CD4-positive, alpha-beta T cell treated with Interleukin-17A for 4 hours (primary cell): ENCODE measurements around the gene GNAQ.
"Not testable (repeated sequence)": the region's sequence is repeated elsewhere in the genome, so short reads cannot be mapped to it uniquely, and the experiment has no call there.

Source experiments
- DNase-seq: peaks from one replicate; pipeline ENCODE4 v3.0.0-alpha.2; 2020; ENCODE audit warnings: mixed read lengths

Gene GNAQ

GRCh38 chr9:77865385-77866047, 166.1 kb downstream of the GNAQ start:
- no peak for DNase-seq

- no peak for DNase-seq
Observed at GRCh38 chr9:77864211-77864889, 167.3 kb downstream of the GNAQ start.

GRCh38 chr9:77863638-77864037, 168.0 kb downstream of the GNAQ start:
- DNase-seq, result not testable (repeated sequence)

- DNase-seq, result not testable (repeated sequence)
Observed at GRCh38 chr9:77860953-77861352, 170.7 kb downstream of the GNAQ start.

GRCh38 chr9:77857513-77858259, 173.9 kb downstream of the GNAQ start:
- DNase-seq, result no peak

GRCh38 chr9:77856615-77857014, 175.0 kb downstream of the GNAQ start:
- DNase-seq, result no peak

- no peak for DNase-seq
Observed at GRCh38 chr9:77854916-77855311, 176.7 kb downstream of the GNAQ start.

GRCh38 chr9:77854258-77854915, 177.2 kb downstream of the GNAQ start:
- no peak for DNase-seq

- DNase-seq, result no peak
Observed at GRCh38 chr9:77853716-77854115, 177.9 kb downstream of the GNAQ start.

GRCh38 chr9:77851882-77852595, 179.6 kb downstream of the GNAQ start:
- DNase-seq, result no peak

GRCh38 chr9:77848897-77849296, 182.7 kb downstream of the GNAQ start:
- no peak for DNase-seq

GRCh38 chr9:77848404-77848803, 183.2 kb downstream of the GNAQ start:
- DNase-seq, result no peak

- no peak for DNase-seq
Observed at GRCh38 chr9:77847626-77848025, 184.0 kb downstream of the GNAQ start.

- DNase-seq, result no peak
Observed at GRCh38 chr9:77847059-77847499, 184.5 kb downstream of the GNAQ start.

- no peak for DNase-seq
Observed at GRCh38 chr9:77844415-77844814, 187.2 kb downstream of the GNAQ start.

GRCh38 chr9:77843871-77844155, 187.8 kb downstream of the GNAQ start:
- no peak for DNase-seq

- DNase-seq, result no peak
Observed at GRCh38 chr9:77843076-77843870, 188.3 kb downstream of the GNAQ start.

- DNase-seq, result no peak
Observed at GRCh38 chr9:77841739-77842386, 189.7 kb downstream of the GNAQ start.

- no peak for DNase-seq
Observed at GRCh38 chr9:77839459-77840140, 192.0 kb downstream of the GNAQ start.

- no peak for DNase-seq
Observed at GRCh38 chr9:77838986-77839385, 192.6 kb downstream of the GNAQ start.
